HL-60 (cell line): ENCODE results near the gene LIN52.

Source experiments
- DNase-seq, 2 experiments: peaks; one replicate each; pipeline ENCODE4 v3.0.0-alpha.2; 2010 to 2020; ENCODE audit warnings: low read depth in 1 of 2, low spot score in 1 of 2
- H3K27ac ChIP-seq: fragments of 250-450 bp; sonication (Bioruptor Pico); replicated peaks from 2 replicates; pipeline ENCODE4 v1.5.1; 2020; ENCODE audit warnings: mild to moderate bottlenecking, moderate library complexity
- H3K27me3 ChIP-seq: fragments of 250-450 bp; sonication (Bioruptor Pico); 2 replicates; pipeline ENCODE4 v1.5.1; 2021; ENCODE audit warnings: mild to moderate bottlenecking, moderate library complexity; ENCODE audit not compliant: insufficient read depth, poor library complexity, severe bottlenecking
- H3K4me3 ChIP-seq: replicated peaks from 2 replicates; pipeline ENCODE4 v1.5.1; 2011; ENCODE audit warnings: mild to moderate bottlenecking, control low read depth, low read length; ENCODE audit not compliant: insufficient read depth
- GABPA ChIP-seq: IDR thresholded peaks from 2 replicates; pipeline ENCODE4 v1.6.1; 2012; ENCODE audit warnings: low read depth
- POLR2AphosphoS5 ChIP-seq: IDR thresholded peaks from 2 replicates; pipeline ENCODE4 v1.6.1; 2012; ENCODE audit warnings: low read depth
- SPI1 ChIP-seq: IDR thresholded peaks from 2 replicates; pipeline ENCODE4 v1.6.1; 2012; ENCODE audit warnings: low read depth, mild to moderate bottlenecking, borderline replicate concordance
- TF ChIP-seq, protein P1 (sequence below): IDR thresholded peaks from 2 replicates; pipeline ENCODE4 v1.6.1; 2012; ENCODE audit warnings: low read depth; ENCODE audit not compliant: insufficient replicate concordance
- TF ChIP-seq, protein P2 (sequence below): IDR thresholded peaks from one replicate; pipeline ENCODE4 v1.5.1; 2011; ENCODE audit warnings: low read length, control low read depth, inconsistent platforms; ENCODE audit not compliant: insufficient read depth

Gene LIN52

DNA sequence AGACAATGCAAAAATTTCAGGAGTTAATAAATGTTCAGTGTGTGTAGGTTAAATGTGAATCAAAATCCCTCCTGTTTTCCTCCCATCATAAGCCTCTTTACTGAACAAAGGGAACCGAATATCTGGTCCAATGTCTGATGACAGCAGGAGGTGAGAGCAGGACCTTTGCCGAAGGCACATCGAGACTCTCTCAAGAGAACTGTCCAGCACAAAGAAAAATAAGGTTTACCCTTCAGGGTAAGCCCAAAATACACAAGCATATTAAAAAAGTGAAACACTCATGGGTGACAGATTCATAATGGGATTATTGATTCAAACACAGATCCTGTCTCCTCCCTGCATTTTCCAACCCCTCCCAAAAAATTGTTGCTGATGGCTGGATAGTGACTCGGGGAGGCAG is 150.3 kb downstream of the LIN52 start:
- H3K4me3 ChIP-seq: no peak overlapping the region
- no peak overlapping the region for H3K27ac ChIP-seq
- H3K27me3 ChIP-seq: peaks cover 6% of the 10 kb centered on the region
- DNase-seq: no peak
- TF ChIP-seq, protein P1, sequence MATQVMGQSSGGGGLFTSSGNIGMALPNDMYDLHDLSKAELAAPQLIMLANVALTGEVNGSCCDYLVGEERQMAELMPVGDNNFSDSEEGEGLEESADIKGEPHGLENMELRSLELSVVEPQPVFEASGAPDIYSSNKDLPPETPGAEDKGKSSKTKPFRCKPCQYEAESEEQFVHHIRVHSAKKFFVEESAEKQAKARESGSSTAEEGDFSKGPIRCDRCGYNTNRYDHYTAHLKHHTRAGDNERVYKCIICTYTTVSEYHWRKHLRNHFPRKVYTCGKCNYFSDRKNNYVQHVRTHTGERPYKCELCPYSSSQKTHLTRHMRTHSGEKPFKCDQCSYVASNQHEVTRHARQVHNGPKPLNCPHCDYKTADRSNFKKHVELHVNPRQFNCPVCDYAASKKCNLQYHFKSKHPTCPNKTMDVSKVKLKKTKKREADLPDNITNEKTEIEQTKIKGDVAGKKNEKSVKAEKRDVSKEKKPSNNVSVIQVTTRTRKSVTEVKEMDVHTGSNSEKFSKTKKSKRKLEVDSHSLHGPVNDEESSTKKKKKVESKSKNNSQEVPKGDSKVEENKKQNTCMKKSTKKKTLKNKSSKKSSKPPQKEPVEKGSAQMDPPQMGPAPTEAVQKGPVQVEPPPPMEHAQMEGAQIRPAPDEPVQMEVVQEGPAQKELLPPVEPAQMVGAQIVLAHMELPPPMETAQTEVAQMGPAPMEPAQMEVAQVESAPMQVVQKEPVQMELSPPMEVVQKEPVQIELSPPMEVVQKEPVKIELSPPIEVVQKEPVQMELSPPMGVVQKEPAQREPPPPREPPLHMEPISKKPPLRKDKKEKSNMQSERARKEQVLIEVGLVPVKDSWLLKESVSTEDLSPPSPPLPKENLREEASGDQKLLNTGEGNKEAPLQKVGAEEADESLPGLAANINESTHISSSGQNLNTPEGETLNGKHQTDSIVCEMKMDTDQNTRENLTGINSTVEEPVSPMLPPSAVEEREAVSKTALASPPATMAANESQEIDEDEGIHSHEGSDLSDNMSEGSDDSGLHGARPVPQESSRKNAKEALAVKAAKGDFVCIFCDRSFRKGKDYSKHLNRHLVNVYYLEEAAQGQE: no peak
- TF ChIP-seq POLR2AphosphoS5: no peak
- no peak for TF ChIP-seq SPI1
- TF ChIP-seq, protein P2, sequence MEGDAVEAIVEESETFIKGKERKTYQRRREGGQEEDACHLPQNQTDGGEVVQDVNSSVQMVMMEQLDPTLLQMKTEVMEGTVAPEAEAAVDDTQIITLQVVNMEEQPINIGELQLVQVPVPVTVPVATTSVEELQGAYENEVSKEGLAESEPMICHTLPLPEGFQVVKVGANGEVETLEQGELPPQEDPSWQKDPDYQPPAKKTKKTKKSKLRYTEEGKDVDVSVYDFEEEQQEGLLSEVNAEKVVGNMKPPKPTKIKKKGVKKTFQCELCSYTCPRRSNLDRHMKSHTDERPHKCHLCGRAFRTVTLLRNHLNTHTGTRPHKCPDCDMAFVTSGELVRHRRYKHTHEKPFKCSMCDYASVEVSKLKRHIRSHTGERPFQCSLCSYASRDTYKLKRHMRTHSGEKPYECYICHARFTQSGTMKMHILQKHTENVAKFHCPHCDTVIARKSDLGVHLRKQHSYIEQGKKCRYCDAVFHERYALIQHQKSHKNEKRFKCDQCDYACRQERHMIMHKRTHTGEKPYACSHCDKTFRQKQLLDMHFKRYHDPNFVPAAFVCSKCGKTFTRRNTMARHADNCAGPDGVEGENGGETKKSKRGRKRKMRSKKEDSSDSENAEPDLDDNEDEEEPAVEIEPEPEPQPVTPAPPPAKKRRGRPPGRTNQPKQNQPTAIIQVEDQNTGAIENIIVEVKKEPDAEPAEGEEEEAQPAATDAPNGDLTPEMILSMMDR: no peak
- no peak for TF ChIP-seq GABPA

DNA sequence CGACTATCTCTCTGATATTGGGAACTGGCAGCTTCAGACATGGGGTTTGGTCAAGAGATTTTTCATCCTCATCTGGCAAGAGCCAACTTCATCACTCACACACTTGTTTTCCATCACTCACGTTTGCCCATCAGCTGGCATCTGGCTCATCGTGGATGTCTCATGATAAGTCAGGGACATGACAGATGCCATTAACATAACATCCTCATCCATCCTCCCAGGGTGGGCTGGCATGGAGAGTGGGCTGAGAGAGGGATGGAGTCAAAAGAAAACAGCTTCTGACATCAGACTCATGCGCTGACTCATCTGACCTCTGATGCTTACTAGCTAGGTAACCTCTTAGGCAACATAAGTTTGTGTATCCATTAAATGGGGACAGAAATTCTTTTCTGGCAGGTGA is 152.7 kb downstream of the LIN52 start:
- Histone ChIP-seq H3K27me3 (peaks cover 18% of the 10 kb centered on the region), H3K27ac (no peak overlapping the region), H3K4me3 (no peak overlapping the region)
- no peak for DNase-seq
- TF ChIP-seq, protein P2: no peak
- TF ChIP-seq GABPA: no peak
- TF ChIP-seq POLR2AphosphoS5: no peak
- no peak for TF ChIP-seq SPI1
- TF ChIP-seq, protein P1: no peak

DNA sequence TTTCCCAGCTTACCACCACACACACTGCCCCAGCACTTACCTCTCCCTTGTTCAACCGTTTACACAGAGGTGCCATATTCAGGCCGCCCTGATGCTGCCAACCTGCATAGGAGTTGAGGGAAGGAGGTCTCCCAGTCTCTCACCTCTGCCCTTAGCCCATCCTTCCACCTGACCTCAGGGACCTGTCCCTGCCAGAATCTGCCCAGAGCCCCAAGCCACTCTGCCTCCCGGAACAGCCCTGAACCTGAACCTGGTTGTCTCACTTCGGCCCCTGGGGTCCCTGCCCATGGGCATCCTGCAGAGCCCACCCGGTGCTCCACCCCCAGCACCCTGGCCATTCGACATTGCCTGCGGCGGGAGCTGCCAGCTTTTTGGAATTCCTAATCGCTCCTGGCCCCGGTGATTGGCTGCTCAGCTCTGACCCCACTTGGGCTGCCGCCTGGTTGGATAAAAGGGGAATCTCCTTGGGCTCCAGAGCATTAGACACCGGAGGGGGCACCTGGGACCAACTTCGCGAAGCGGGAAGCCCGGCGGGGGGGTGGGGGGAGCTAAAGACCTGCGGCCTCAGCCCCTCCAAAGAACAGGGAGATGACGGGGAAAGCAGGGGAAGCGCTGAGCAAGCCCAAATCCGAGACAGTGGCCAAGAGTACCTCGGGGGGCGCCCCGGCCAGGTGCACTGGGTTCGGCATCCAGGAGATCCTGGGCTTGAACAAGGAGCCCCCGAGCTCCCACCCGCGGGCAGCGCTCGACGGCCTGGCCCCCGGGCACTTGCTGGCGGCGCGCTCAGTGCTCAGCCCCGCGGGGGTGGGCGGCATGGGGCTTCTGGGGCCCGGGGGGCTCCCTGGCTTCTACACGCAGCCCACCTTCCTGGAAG is 154.5 kb downstream of the LIN52 start, which contains the start of gene VSX2:
Gene VSX2 (plus strand): TSS at position 476 of the 874 bp plus-strand sequence. CDS start 113 bp downstream, at position 589.
- DNase-seq: no peak
- Histone ChIP-seq H3K27ac (no peak within 1 kb of the TSS), H3K4me3 (no peak within 1 kb of the TSS), H3K27me3 (peaks cover 18% of the 10 kb centered on the region)
- TF ChIP-seq, protein P2: no peak
- TF ChIP-seq SPI1: no peak
